Embryonic facial prominence (tissue), 1 donor: ENCODE data around the gene KRTAP9-4.
"Not testable (repeated sequence)": the region's sequence is repeated elsewhere in the genome, so short reads cannot be mapped to it uniquely, and the experiment has no call there.

Source experiments
- DNase-seq: peaks from one replicate; pipeline ENCODE4 v3.0.0-alpha.2; 2016; ENCODE audit errors: extremely low spot score

Gene KRTAP9-4

GRCh38 chr17:41249637-41250240 is at the start of gene KRTAP9-4:
KRTAP9-4 (plus strand) TSS chr17:41249687; CDS start chr17:41249721, 34 bp downstream.
- not testable (repeated sequence) for DNase-seq

GRCh38 chr17:41211845-41212466 is 37.5 kb upstream of the KRTAP9-4 start:
- no peak for DNase-seq

- no peak for DNase-seq
These were observed 36.8 kb upstream of the KRTAP9-4 start for GRCh38 chr17:41212524-41213169.

GRCh38 chr17:41215681-41216080 is 33.8 kb upstream of the KRTAP9-4 start:
- no peak for DNase-seq

- DNase-seq: no peak
These were observed 25.7 kb upstream of the KRTAP9-4 start for GRCh38 chr17:41223821-41224220.

- no peak for DNase-seq
These were observed 23.4 kb upstream of the KRTAP9-4 start for GRCh38 chr17:41226051-41226450.

GRCh38 chr17:41226598-41227095 is 22.8 kb upstream of the KRTAP9-4 start, which contains the start of gene KRTAP9-2:
KRTAP9-2 (plus strand) TSS chr17:41226648; CDS start chr17:41226655, 7 bp downstream.
- not testable (repeated sequence) for DNase-seq

- no peak for DNase-seq
These were observed 19.4 kb upstream of the KRTAP9-4 start for GRCh38 chr17:41230094-41230493.

- no peak for DNase-seq
These were observed 17.8 kb upstream of the KRTAP9-4 start for GRCh38 chr17:41231731-41232130.

- not testable (repeated sequence) for DNase-seq
These were observed 16.9 kb upstream of the KRTAP9-4 start, which contains the start of gene KRTAP9-3 for GRCh38 chr17:41232399-41233105. KRTAP9-3 (plus strand) TSS chr17:41232449; CDS start chr17:41232502, 53 bp downstream.

- not testable (repeated sequence) for DNase-seq
These were observed 12.4 kb upstream of the KRTAP9-4 start for GRCh38 chr17:41237116-41237515.

- not testable (repeated sequence) for DNase-seq
These were observed 11.5 kb upstream of the KRTAP9-4 start, which contains the start of gene KRTAP9-8 for GRCh38 chr17:41237949-41238437. KRTAP9-8 (plus strand) TSS chr17:41237999; CDS start chr17:41238052, 53 bp downstream.

GRCh38 chr17:41246995-41247787 is 2.3 kb upstream of the KRTAP9-4 start:
- DNase-seq: not testable (repeated sequence)

- no peak for DNase-seq
These were observed 1.8 kb downstream of the KRTAP9-4 start for GRCh38 chr17:41251261-41251660.

GRCh38 chr17:41254861-41255260 is 5.4 kb downstream of the KRTAP9-4 start:
- no peak for DNase-seq

- not testable (repeated sequence) for DNase-seq
These were observed 6.1 kb downstream of the KRTAP9-4 start, which contains the start of gene KRTAP9-9 for GRCh38 chr17:41255381-41256290. KRTAP9-9 (plus strand) TSS chr17:41255384.

- DNase-seq: no peak
These were observed 6.8 kb downstream of the KRTAP9-4 start for GRCh38 chr17:41256291-41256685.

GRCh38 chr17:41258406-41258805 is 8.9 kb downstream of the KRTAP9-4 start:
- DNase-seq: no peak

- no peak for DNase-seq
These were observed 13.7 kb downstream of the KRTAP9-4 start for GRCh38 chr17:41263212-41263611.

- no peak for DNase-seq
These were observed 15.1 kb downstream of the KRTAP9-4 start for GRCh38 chr17:41264599-41264998.
